Measurements from ENCODE around the gene PRKX.
"Not testable (repeated sequence)": the region's sequence is repeated elsewhere in the genome, so short reads cannot be mapped to it uniquely, and the experiment has no call there.

Gene PRKX

GRCh38 chrX:3707673-3708274 lies 5.7 kb downstream of the PRKX start:
- not testable (repeated sequence) for DNase-seq

GRCh38 chrX:3706481-3706880 lies 7.0 kb downstream of the PRKX start:
- DNase-seq = no peak

GRCh38 chrX:3703251-3703650 lies 10.2 kb downstream of the PRKX start:
- not testable (repeated sequence) for DNase-seq

GRCh38 chrX:3702095-3702494 lies 11.4 kb downstream of the PRKX start:
- not testable (repeated sequence) for DNase-seq

- not testable (repeated sequence) for DNase-seq
Measured at GRCh38 chrX:3701445-3701928, 12.0 kb downstream of the PRKX start.

GRCh38 chrX:3699821-3700381 lies 13.5 kb downstream of the PRKX start:
- DNase-seq = no peak

GRCh38 chrX:3697701-3698279 lies 15.7 kb downstream of the PRKX start:
- DNase-seq = no peak

GRCh38 chrX:3697220-3697684 lies 16.2 kb downstream of the PRKX start:
- no peak for DNase-seq

GRCh38 chrX:3695536-3695935 lies 17.9 kb downstream of the PRKX start:
- no peak for DNase-seq

GRCh38 chrX:3690140-3690539 lies 23.3 kb downstream of the PRKX start:
- DNase-seq = no peak

- not testable (repeated sequence) for DNase-seq
Measured at GRCh38 chrX:3683236-3683635, 30.2 kb downstream of the PRKX start.

GRCh38 chrX:3680459-3680858 lies 33.0 kb downstream of the PRKX start:
- DNase-seq = no peak

- no peak for DNase-seq
Measured at GRCh38 chrX:3679669-3680068, 33.8 kb downstream of the PRKX start.

GRCh38 chrX:3678328-3678727 lies 35.1 kb downstream of the PRKX start:
- no peak for DNase-seq

- no peak for DNase-seq
Measured at GRCh38 chrX:3674881-3675280, 38.6 kb downstream of the PRKX start.

- no peak for DNase-seq
Measured at GRCh38 chrX:3669841-3670475, 43.5 kb downstream of the PRKX start.

- DNase-seq = no peak
Measured at GRCh38 chrX:3666975-3667374, 46.5 kb downstream of the PRKX start.

- no peak for DNase-seq
Measured at GRCh38 chrX:3664921-3665320, 48.5 kb downstream of the PRKX start.

- DNase-seq = not testable (repeated sequence)
Measured at GRCh38 chrX:3663576-3664250, 49.7 kb downstream of the PRKX start.

GRCh38 chrX:3659761-3660160 lies 53.7 kb downstream of the PRKX start:
- DNase-seq = no peak

GRCh38 chrX:3655181-3655580 lies 58.3 kb downstream of the PRKX start:
- no peak for DNase-seq

GRCh38 chrX:3653111-3653510 lies 60.3 kb downstream of the PRKX start:
- no peak for DNase-seq

- DNase-seq = no peak
Measured at GRCh38 chrX:3651277-3651676, 62.2 kb downstream of the PRKX start.

Measured in activated CD4-positive, alpha-beta T cell treated with anti-CD3 and anti-CD28 coated beads, Interleukin-2, amount 50 U/mL, for 48 hours (primary cell).